ENCODE measurements around the gene OOSP4A. TPM values are rescaled to one million over a fixed set of nuclear protein-coding genes. Genes with fewer than 3 reads are reported as not detected.

OOSP4A gene
- total and polyA plus RNA-seq, 2 of the 13 experiments (the other 11 are each of a cell fraction or from before 2014, with no cell fraction given) = not detected

- no peak within 1 kb of the TSS for H3K27ac ChIP-seq (ENCODE audit: extremely low read length, insufficient read depth, low read length)
- H3K4me1 ChIP-seq (ENCODE audit: insufficient read depth, low read length) = no peaks in the 10 kb centered on the region
- in situ Hi-C loops (cut with HindIII; ENCODE audit: extremely low pct_ligation_motif_present, low pct_unique_long_range_greater_than_20kb) = no loop called here
- intact Hi-C loops (cut with micrococcal nuclease; ENCODE audit: unreplicated experiment) = no loop called here
- H3K9me3 ChIP-seq (ENCODE audit: low read length) = no peaks in the 10 kb centered on the region
- no peak within 1 kb of the TSS for H3K4me2 ChIP-seq (ENCODE audit: low read depth, low read length)
- no peaks in the 10 kb centered on the region for H3K79me2 ChIP-seq (ENCODE audit: insufficient read depth, low read length)
- no peaks in the 10 kb centered on the region for H3K27me3 ChIP-seq (ENCODE audit: control insufficient read depth in 1 of 2, insufficient read depth in 2 of 2, low read length in 2 of 2)
- no peak within 1 kb of the TSS for H3K4me3 ChIP-seq (replicated peaks in 1 of 3; ENCODE audit: insufficient read depth in 1 of 3, low read depth in 2 of 3, low read length in 3 of 3)
- no peaks in the 10 kb centered on the region for H4K20me1 ChIP-seq (ENCODE audit: insufficient read depth, low read length)
- POLR2A ChIA-PET = interaction anchor here (0.6 kb wide), 1 partner anchor 80 kb away, joined by 4 read pairs; no protein-coding TSS in a partner anchor
- WGBS (ENCODE audit: low lambda C conversion rate) = 0% methylated on average over 1 of the region's 1 CpG
- TF ChIP-seq SIX1 (CRISPR knock-in tag; IDR thresholded peaks at IDR 0.05; ENCODE audit: borderline replicate concordance) (no peak), ZBTB26 (CRISPR knock-in tag; IDR thresholded peaks at IDR 0.05; ENCODE audit: borderline replicate concordance) (no peak)
- H3K9ac ChIP-seq (ENCODE audit: insufficient read depth, low read depth, low read length) = no peak within 1 kb of the TSS
- no peaks in the 10 kb centered on the region for H3K36me3 ChIP-seq (replicated peaks in 1 of 2; ENCODE audit: control insufficient read depth in 1 of 2, insufficient read depth in 2 of 2, low read length in 2 of 2)
- no peak for FAIRE-seq
- CTCF ChIA-PET (ENCODE audit: low intra/inter-chr PET ratio, low total read pairs) = no interaction called here
- DNase-seq (ENCODE audit: low spot score) = no peak
- BruUV-seq (replicated peaks) = no TSS peak
- H2AFZ ChIP-seq (ENCODE audit: low read length) = peak within 1 kb of the TSS; percentile 11
- ATAC-seq = no peak
Observed at GRCh38 chr11:60016881-60017280, 53.0 kb downstream of the OOSP4A start, which contains the start of gene OOSP4B. OOSP4B (plus strand) TSS chr11:60017181.

- POLR2A ChIA-PET = no interaction called here
- TF ChIP-seq NR2F1 (CRISPR knock-in tag; IDR thresholded peaks at IDR 0.05) (no peak), BCL3 (CRISPR knock-in tag; IDR thresholded peaks at IDR 0.05) (no peak), AFF4 (CRISPR knock-in tag; IDR thresholded peaks at IDR 0.05) (no peak), ZNF576 (CRISPR knock-in tag; IDR thresholded peaks at IDR 0.05) (no peak), KDM6A (CRISPR knock-in tag; IDR thresholded peaks at IDR 0.05; ENCODE audit: low read depth) (no peak), NFYB (CRISPR knock-in tag; IDR thresholded peaks at IDR 0.05) (no peak), ZNF713 (CRISPR knock-in tag; IDR thresholded peaks at IDR 0.05) (no peak), HES4 (CRISPR knock-in tag; IDR thresholded peaks at IDR 0.05; ENCODE audit: borderline replicate concordance) (no peak), CREB3 (CRISPR knock-in tag; IDR thresholded peaks at IDR 0.05) (no peak)
Observed at GRCh38 chr11:60018058-60018457, 54.2 kb downstream of the OOSP4A start.

More at GRCh38 chr11:60018058-60018457, 54.2 kb downstream of the OOSP4A start:
- CTCF ChIA-PET (ENCODE audit: low intra/inter-chr PET ratio, low total read pairs) = no interaction called here
- H3K9ac ChIP-seq (ENCODE audit: insufficient read depth, low read depth, low read length) = no peak overlapping the region
- DNase-seq (ENCODE audit: low spot score) (no peak), FAIRE-seq (no peak), ATAC-seq (no peak)
- no peaks in the 10 kb centered on the region for H3K9me3 ChIP-seq (ENCODE audit: low read length)
- no peak overlapping the region for H3K4me2 ChIP-seq (ENCODE audit: low read depth, low read length)
- no peaks in the 10 kb centered on the region for H4K20me1 ChIP-seq (ENCODE audit: insufficient read depth, low read length)
- H3K27me3 ChIP-seq (ENCODE audit: control insufficient read depth in 1 of 2, insufficient read depth in 2 of 2, low read length in 2 of 2) = no peaks in the 10 kb centered on the region
- H3K27ac ChIP-seq (ENCODE audit: extremely low read length, insufficient read depth, low read length) = no peak overlapping the region
- no TSS peak for BruUV-seq (replicated peaks)
- in situ Hi-C loops (cut with HindIII; ENCODE audit: extremely low pct_ligation_motif_present, low pct_unique_long_range_greater_than_20kb) (no loop called here), intact Hi-C loops (cut with micrococcal nuclease; ENCODE audit: unreplicated experiment) (no loop called here)
- no peaks in the 10 kb centered on the region for H3K79me2 ChIP-seq (ENCODE audit: insufficient read depth, low read length)
- H3K4me1 ChIP-seq (ENCODE audit: insufficient read depth, low read length) = no peaks in the 10 kb centered on the region
- no peak overlapping the region for H3K4me3 ChIP-seq (replicated peaks in 1 of 3; ENCODE audit: insufficient read depth in 1 of 3, low read depth in 2 of 3, low read length in 3 of 3)
- H2AFZ ChIP-seq (ENCODE audit: low read length) = no peak overlapping the region
- no peaks in the 10 kb centered on the region for H3K36me3 ChIP-seq (replicated peaks in 1 of 2; ENCODE audit: control insufficient read depth in 1 of 2, insufficient read depth in 2 of 2, low read length in 2 of 2)
- WGBS (ENCODE audit: low lambda C conversion rate) = 1% methylated on average over 7 of the region's 8 CpGs
